GM19467 (cell line): ENCODE measurements around the gene CANT1.

Experiments
- ATAC-seq: cut with Tn5 transposase; IDR thresholded peaks from one replicate; pipeline ENCODE4 v1.9.1; 2021; ENCODE audit warnings: mild to moderate bottlenecking, moderate library complexity; ENCODE audit not compliant: unreplicated experiment

CANT1 gene

GRCh38 chr17:79009397-79010303 lies at the start of gene CANT1:
Gene CANT1 (minus strand): TSS chr17:79009764. CDS start chr17:78997622, 12,142 bp downstream.
- peak; percentile 79 for ATAC-seq

DNA sequence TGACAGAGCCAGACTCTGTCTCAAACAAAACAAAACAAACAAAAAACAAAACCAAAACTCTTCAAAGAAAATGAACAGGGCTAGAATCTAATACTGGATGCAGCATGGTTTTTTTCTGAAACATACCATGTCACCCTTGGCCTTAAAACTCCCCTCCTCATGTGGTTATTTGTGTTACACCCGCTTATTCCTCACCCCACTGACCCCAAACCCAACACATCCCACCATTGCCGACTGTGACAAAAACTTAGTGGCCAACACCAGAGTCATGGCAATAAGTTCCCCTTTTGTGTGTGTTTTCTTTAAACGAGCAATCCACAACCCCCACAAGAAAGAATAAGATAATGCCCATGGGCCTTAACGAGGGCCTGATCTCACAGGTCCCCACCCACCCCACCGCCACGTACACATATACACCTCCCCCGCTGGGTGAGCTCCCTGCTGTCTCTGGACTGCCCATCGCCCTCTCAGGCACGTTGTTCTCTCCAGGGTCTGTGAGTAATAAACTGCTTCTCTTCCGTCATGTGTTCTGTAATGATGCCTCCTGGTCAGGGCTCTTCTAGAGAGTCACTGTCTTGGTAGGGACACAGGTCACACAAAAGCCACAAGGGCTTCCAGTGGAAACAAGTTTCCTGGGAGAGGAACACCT lies 48.3 kb upstream of the CANT1 start:
- ATAC-seq = no peak

- no peak for ATAC-seq
Observed at GRCh38 chr17:79055197-79055596, 45.6 kb upstream of the CANT1 start.

DNA sequence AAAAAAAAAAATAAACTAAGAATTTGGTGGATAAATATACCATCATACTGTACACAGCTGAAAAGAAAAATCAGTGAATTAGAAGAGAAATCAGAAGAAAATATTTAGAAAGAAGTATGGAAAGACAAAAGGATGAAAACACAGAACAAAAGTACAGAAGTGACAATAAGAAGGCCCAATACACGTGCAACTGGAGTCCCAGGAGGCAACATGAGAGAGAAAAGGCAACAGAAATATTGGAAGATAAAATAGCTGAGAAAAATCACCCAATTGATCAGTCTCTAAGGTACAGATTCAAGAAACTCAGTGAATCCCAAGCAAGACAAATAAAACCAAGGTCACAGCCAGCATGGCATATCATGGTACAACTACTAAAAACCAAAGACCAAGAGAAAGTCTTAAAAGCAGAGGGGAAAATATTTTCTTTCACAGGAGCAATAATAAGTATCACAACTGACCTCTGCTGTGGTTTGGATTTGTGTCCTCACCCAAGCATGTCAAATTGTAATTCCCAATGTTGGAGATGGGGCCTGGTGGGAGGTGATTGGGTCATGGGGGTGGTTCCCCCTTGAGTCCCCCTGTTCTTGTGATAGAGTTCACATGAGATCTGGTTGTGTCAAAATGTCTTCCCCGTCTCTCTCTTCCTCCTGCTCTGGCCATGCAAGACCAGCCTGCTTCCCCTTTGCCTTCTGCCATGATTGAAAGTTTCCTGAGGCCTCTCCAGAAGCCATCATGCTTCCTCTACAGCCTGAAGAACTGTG lies 44.8 kb upstream of the CANT1 start:
- no peak for ATAC-seq

GRCh38 chr17:79053251-79053925 lies 43.8 kb upstream of the CANT1 start:
- no peak for ATAC-seq

DNA sequence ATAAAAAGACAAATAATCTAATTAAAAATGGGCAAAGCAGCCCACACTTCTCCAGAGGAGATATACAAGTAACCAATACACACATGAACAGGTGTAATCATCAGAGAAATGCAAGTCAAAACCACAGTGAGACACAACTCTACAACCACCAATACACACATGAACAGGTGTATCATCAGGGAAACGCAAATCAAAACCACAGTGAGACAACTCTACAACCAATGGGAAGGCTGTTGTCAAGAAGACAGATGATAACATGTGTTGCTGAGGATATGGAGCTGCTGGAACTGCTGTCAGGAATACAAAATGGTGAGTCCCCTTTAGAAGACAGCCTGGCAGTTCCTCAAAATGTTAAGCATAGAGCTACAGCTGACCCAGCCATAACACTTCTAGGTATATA lies 42.6 kb upstream of the CANT1 start:
- ATAC-seq = no peak

DNA sequence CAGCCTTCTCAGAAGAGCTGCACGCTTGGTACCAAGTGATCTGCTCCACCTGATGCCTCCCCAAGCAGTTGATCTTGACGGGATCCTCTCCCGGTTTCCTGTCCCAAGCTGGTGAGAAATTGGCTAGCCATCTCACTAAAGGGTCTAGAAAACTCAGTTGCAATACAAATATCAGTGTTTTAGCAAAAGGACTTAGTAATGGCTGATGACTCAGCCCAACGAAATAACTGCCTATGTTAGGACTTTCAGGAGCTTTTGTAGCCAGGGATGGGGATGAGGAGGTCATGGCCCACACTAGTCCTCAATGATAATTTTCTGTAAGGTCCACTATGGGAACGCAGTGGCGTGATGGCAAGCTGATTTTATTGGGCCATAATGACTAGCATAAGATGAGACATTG lies 41.7 kb upstream of the CANT1 start:
- ATAC-seq = no peak

DNA sequence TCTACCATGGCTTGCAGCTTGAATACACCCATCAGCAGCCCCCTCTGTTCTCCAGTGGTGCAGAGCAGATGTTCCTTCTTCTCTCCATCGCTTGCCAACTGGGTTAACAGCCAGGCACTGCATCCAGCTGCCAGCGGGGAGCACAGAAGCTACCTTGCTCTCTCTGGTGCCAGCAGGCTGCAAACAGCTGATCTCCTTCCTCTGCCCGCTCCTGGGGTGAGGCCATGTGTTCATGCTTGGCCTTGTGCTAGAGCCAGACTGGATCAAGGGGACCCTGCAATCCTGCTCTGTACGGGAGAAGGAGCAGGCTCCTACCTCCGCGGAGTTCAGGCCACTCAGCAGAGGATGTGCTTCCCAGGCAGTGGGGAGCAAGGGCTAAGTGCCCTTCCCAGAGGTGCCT lies 41.0 kb upstream of the CANT1 start:
- ATAC-seq = no peak

DNA sequence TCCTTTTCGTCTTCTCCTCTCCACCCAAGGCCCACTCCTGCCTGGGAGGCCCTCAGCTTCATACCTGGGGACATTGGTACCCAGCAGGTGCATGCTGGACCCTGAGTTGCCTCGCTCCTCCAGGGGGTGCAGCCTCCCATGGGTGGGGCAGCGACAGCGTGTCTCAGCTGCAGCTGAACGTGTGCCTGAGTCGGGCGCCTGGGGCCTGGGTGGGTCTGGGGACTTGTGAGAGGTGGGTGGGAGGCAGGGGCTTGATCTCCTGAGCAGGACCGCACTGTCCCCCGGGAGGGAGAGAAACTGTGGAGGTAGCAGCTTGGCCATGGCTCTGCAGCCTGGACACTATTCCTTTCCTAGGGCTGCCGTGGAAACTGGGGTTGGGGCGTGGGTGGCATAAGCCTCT lies 40.3 kb upstream of the CANT1 start:
- ATAC-seq = no peak

DNA sequence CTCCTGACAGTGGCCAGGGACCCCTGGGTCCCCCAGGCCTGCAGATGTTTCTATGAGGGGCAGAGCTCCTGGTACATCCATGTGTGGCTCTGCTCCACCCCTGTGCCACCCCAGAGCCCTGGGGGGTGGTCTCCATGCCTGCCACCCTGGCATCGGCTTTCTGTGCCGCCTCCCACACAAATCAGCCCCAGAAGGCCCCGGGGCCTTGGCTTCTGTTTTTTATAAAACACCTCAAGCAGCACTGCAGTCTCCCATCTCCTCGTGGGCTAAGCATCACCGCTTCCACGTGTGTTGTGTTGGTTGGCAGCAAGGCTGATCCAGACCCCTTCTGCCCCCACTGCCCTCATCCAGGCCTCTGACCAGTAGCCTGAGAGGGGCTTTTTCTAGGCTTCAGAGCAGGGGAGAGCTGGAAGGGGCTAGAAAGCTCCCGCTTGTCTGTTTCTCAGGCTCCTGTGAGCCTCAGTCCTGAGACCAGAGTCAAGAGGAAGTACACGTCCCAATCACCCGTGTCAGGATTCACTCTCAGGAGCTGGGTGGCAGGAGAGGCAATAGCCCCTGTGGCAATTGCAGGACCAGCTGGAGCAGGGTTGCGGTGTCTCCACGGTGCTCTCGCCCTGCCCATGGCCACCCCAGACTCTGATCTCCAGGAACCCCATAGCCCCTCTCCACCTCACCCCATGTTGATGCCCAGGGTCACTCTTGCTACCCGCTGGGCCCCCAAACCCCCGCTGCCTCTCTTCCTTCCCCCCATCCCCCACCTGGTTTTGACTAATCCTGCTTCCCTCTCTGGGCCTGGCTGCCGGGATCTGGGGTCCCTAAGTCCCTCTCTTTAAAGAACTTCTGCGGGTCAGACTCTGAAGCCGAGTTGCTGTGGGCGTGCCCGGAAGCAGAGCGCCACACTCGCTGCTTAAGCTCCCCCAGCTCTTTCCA lies 39.5 kb upstream of the CANT1 start:
- ATAC-seq = no peak

DNA sequence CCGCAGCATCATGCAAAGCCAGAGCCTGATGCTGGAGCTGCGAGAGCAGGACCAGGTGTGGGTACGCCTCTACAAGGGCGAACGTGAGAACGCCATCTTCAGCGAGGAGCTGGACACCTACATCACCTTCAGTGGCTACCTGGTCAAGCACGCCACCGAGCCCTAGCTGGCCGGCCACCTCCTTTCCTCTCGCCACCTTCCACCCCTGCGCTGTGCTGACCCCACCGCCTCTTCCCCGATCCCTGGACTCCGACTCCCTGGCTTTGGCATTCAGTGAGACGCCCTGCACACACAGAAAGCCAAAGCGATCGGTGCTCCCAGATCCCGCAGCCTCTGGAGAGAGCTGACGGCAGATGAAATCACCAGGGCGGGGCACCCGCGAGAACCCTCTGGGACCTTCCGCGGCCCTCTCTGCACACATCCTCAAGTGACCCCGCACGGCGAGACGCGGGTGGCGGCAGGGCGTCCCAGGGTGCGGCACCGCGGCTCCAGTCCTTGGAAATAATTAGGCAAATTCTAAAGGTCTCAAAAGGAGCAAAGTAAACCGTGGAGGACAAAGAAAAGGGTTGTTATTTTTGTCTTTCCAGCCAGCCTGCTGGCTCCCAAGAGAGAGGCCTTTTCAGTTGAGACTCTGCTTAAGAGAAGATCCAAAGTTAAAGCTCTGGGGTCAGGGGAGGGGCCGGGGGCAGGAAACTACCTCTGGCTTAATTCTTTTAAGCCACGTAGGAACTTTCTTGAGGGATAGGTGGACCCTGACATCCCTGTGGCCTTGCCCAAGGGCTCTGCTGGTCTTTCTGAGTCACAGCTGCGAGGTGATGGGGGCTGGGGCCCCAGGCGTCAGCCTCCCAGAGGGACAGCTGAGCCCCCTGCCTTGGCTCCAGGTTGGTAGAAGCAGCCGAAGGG lies 38.6 kb upstream of the CANT1 start:
- ATAC-seq = no peak

DNA sequence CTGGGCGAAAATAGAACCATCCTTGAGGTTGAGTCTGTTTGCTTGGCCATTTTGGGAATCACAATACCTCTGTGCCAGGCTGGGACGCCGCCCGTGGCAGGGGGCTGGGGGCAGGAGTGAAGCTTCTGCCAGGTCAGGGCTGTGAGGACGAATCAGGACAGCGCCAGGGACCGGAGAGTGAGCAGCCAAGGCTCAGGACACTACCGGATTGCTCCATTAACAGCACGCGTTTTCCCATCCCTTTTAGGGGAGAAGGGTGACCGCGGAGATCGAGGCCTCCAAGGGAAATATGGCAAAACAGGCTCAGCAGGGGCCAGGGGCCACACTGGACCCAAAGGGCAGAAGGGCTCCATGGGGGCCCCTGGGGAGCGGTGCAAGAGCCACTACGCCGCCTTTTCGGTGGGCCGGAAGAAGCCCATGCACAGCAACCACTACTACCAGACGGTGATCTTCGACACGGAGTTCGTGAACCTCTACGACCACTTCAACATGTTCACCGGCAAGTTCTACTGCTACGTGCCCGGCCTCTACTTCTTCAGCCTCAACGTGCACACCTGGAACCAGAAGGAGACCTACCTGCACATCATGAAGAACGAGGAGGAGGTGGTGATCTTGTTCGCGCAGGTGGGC lies 37.8 kb upstream of the CANT1 start:
- ATAC-seq = no peak

DNA sequence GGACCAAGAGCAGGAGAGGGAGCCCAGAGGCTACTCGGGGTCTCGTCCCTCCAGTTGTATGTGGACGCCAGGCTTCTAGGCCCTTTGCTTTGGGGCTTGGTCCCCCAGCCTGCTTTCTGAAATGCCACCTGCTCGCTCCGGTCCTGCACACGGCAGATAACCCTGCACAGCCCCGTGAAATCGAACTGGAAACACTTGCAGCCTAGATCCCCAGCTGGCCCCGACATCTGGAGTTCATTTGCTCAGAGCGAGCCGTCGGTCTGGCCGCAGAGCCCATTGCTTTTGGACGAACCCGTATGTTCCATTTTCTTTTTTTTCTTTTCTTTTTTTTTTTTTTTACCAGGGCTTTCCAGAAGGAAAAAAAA lies 37.3 kb upstream of the CANT1 start:
- no peak for ATAC-seq

DNA sequence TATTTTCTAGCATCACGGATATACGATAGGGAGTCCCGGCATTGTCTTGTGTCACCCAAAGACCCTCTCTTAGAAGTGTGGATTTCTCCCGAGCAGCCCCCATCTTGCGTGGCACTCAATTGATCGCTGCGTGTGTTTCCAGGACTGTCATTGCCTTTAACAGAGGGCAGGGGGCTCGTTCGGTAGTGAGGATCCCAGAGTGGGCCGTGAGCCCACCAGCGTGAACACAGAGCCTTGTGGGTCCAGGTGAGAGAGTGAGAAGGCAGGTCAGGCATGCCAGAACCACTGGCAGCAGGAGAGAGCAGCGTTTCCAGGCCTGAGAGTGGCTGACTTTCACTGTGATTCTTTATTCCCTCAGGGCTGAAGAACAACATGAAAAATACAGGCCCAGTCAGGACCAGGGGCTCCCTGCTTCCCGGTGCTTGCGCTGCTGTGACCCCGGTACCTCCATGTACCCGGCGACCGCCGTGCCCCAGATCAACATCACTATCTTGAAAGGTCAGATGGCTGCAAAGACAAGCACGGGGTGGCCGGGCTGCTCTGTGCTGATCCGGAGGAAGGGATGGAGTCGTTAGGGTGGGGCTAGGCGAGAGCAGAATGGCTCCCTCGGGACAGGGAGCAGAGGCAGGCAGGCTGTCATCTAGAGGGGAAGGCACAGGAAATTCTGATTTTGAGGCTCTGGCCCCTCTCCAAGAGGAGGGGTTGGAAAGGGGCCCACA lies 36.8 kb upstream of the CANT1 start:
- no peak for ATAC-seq

- ATAC-seq = no peak
Observed at GRCh38 chr17:79045842-79046196, 36.3 kb upstream of the CANT1 start.

DNA sequence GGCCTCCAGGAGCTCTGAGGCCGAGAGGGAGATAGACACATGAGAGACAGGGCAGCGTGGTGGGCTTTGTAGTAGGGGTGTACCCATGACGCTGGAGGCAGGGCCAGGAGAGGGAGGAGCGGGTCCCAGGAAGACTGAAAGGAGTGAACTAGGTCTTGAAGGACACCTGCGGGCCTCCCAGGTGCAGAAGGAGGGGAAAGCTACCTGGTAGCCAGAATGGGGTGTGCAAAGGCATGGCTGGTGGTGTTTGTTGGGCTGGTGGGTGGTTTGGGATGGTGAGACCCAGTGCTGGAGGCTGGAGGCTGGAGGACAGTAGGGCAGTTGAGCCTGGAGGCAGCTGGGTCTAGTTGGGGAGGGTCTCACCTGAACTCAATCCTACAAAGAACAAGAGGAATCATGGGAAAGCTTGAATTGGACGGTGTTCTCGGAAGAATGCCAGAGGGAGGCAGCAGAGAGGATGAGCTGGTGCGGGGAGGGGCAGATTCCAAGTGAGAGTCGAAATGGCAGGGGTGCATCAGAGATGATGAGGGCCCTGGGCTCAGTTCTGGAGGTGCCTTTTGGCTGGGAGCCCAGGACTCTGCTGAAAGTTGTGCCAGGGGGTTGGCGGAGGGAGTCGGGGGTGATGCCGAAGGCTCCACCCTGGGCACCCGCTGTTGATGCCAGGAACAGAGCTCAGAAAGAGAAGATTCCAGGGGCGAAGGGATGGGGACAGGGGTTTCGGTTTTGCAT lies 35.6 kb upstream of the CANT1 start:
- no peak for ATAC-seq

- ATAC-seq = no peak
Observed at GRCh38 chr17:79044462-79044861, 34.9 kb upstream of the CANT1 start.
